Measurements from ENCODE around the gene UTP25.

UTP25 gene

DNA sequence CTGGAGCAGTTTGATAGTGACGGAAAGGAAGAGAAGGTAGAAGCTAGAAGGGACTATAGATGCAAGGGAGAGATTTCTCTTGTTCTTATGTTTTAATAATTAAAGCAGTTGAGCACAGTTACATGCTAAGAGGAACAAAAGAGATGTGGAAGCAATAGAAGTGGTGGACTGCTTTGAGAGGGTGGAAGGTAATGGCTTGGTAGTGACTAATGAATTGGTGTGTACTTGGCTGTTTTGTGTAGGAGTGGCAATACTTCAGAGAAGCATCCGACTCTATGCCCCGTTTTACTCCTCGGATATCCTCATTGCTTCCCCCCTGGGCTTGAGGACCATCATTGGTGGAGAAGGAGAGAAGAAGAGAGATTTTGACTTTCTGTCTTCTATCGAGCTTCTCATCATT, 12.8 kb downstream of the UTP25 start:
- DNase-seq (ENCODE audit: low read depth, low spot score) = no peak
- ChIA-PET CTCF (interaction anchor here (0.8 to 9.6 kb wide), 8 partner anchors 9 to 271 kb away, joined by 3 to 109 read pairs (median 10); partner anchors contain the start of gene UTP25), POLR2A (interaction anchor here (0.9 to 1.2 kb wide), 3 partner anchors 9 to 533 kb away, joined by 3 to 8 read pairs (median 4); no protein-coding TSS in a partner anchor)
- TF ChIP-seq, protein P1, sequence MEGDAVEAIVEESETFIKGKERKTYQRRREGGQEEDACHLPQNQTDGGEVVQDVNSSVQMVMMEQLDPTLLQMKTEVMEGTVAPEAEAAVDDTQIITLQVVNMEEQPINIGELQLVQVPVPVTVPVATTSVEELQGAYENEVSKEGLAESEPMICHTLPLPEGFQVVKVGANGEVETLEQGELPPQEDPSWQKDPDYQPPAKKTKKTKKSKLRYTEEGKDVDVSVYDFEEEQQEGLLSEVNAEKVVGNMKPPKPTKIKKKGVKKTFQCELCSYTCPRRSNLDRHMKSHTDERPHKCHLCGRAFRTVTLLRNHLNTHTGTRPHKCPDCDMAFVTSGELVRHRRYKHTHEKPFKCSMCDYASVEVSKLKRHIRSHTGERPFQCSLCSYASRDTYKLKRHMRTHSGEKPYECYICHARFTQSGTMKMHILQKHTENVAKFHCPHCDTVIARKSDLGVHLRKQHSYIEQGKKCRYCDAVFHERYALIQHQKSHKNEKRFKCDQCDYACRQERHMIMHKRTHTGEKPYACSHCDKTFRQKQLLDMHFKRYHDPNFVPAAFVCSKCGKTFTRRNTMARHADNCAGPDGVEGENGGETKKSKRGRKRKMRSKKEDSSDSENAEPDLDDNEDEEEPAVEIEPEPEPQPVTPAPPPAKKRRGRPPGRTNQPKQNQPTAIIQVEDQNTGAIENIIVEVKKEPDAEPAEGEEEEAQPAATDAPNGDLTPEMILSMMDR (IDR thresholded peaks at IDR 0.05; ENCODE audit: insufficient read depth, low read length, missing control alignments) = no peak
- H3K4me3 ChIP-seq (ENCODE audit: low read depth, low read length) = no peak overlapping the region

DNA sequence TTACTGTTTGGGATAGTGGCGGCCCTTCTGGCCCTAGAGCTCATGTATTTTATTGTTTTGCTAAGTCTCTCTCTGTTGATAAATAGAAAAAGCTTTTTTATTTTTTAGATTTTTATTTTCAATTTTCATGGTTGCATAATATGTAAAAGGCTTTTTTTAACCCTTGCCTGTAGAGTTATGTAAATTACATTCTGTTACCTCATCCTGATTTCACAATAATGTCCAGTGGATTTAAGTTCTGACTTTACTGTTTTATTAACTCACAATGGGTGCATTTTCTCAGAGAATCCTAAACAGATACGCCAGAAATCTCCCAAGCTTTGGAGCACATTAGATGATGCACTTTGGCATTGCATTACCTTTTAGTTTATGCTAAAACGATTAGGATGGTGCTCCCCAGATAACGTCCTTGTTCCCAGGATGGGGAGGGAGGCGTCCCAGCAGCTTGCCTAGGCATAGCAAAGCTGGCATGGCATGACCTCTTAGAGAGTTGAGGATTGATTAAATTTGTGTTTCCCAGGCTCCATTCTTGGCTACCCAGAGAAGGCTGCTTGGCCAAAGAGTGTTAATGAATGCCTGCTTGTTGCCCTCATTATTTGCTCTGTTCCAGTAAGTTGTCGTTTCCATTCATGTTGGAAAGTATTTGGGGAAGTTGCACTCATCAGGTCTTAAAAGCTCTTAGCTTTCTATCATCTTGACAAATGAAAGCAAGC, 17.1 kb downstream of the UTP25 start:
- POLR2A ChIA-PET = interaction anchor here (0.9 kb wide), 1 partner anchor 9 kb away, joined by 4 read pairs; no protein-coding TSS in a partner anchor
- TF ChIP-seq, protein P1 (IDR thresholded peaks at IDR 0.05; ENCODE audit: insufficient read depth, low read length, missing control alignments) = no peak
- H3K4me3 ChIP-seq (ENCODE audit: low read depth, low read length) = no peak overlapping the region
- CTCF ChIA-PET = interaction anchor here (0.6 to 8.4 kb wide), 6 partner anchors 12 to 145 kb away, joined by 3 to 133 read pairs (median 9); partner anchors contain the start of gene UTP25
- no peak for DNase-seq (ENCODE audit: low read depth, low spot score)

DNA sequence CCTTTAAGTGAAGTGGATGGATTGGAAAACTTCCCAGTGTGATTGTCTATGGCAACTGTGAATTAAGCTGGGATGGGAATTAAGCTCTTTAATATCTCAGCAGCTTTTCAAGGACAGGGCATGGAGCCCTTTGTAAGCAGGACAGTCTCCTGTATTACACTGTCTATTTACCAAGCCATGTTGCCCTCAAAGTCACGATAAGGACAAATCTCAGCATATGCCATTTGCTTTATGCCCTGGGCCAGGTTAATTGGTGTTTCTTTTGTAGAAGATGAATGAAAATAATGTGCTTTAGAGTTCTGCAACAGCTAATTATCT, 17.6 kb downstream of the UTP25 start:
- ChIA-PET CTCF (interaction anchor here (1.2 to 8.4 kb wide), 5 partner anchors 13 to 144 kb away, joined by 3 to 133 read pairs (median 10); partner anchors contain the start of gene UTP25), POLR2A (interaction anchor here (0.9 kb wide), 1 partner anchor 9 kb away, joined by 4 read pairs; no protein-coding TSS in a partner anchor)
- DNase-seq (ENCODE audit: low read depth, low spot score) = no peak
- H3K4me3 ChIP-seq (ENCODE audit: low read depth, low read length) = no peak overlapping the region
- TF ChIP-seq, protein P1 (IDR thresholded peaks at IDR 0.05; ENCODE audit: insufficient read depth, low read length, missing control alignments) = no peak

DNA sequence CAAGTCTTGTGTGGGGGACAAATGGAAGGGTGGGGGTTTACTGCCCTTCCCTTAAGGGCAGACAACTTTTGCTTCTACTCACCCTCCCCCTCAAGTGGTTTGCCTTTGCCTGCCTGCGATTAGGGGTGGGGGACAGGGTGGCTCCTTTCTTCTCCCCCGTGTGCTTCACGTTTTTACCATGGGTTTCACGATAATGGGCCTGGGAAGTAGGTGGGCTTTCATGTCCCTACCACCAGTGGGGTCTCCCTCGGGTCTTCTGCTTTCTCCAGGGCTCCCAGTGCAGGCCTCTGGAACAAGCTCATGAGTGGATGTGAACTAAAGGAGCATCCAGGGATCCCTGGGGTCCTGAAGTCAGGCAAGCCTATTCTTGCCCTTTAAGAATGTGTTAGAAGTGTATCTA, 21.6 kb downstream of the UTP25 start:
- H3K4me3 ChIP-seq (ENCODE audit: low read depth, low read length) = no peak overlapping the region
- no peak for DNase-seq (ENCODE audit: low read depth, low spot score)
- ChIA-PET CTCF (interaction anchor here (0.9 to 8.4 kb wide), 17 partner anchors 10 to 233 kb away, joined by 3 to 133 read pairs (median 8); partner anchors contain the start of gene UTP25), POLR2A (no interaction called here)
- TF ChIP-seq, protein P1 (IDR thresholded peaks at IDR 0.05; ENCODE audit: insufficient read depth, low read length, missing control alignments) = no peak

DNA sequence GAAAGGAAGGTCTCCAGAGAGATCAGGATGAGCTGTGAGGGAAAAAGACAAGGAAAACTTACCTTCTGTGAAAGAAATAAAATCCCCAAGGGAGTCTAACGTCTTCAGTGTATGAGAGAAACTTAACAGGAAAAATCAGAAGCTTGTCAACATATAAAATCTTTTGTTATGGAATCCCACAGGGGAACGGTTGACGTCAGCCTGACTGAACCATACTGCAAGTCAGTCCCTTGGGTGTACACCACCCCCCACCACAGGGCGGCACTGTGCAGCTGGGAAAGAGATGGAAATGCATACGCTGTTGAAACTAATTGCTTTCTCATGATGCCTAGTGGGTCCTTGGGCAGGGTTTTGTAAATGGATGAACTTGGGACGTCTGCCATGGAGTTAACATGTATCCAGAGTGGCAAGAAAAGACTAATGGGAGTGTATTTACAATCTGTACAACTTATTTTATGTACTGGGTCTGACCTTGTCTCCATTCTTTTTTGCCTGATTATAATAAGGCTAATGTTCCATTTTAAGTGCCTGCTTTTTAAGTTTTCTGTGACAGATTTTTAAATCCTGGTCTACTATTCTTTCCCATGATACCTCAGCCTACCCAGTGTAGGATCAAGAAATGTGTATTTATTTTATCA, 22.7 kb downstream of the UTP25 start:
- DNase-seq (ENCODE audit: low read depth, low spot score) = peak; percentile 77
- CTCF ChIA-PET = interaction anchor here (0.6 to 8.4 kb wide), 25 partner anchors 9 to 274 kb away, joined by 3 to 133 read pairs (median 5); partner anchors contain the start of gene UTP25
- H3K4me3 ChIP-seq (ENCODE audit: low read depth, low read length) = no peak overlapping the region
- POLR2A ChIA-PET = no interaction called here
- TF ChIP-seq, protein P1 (IDR thresholded peaks at IDR 0.05; ENCODE audit: insufficient read depth, low read length, missing control alignments) = peak; percentile 86

DNA sequence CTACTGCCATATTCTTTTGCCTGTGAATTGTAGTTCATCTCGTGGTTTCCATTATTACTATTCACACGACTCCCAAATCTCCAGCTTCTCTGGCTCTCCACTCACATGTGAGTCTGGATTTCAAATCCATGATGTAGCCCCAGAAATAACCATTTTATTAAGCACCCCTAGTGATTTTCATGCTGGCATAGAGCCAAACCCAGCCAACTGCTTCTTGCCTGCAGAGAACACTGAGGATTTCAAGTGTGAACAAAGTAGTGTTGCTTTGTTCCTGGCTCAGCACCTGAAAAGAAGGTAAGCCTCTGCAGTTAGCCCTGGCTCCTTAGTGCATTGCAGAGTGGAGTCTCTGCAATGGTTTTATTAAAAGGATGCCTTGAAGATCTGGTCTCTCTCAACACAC, 25.9 kb downstream of the UTP25 start:
- POLR2A ChIA-PET = no interaction called here
- DNase-seq (ENCODE audit: low read depth, low spot score) = no peak
- CTCF ChIA-PET = interaction anchor here (1.0 to 12.1 kb wide), 5 partner anchors 14 to 134 kb away, joined by 3 to 522 read pairs (median 8); partner anchors contain the start of gene UTP25
- TF ChIP-seq, protein P1 (IDR thresholded peaks at IDR 0.05; ENCODE audit: insufficient read depth, low read length, missing control alignments) = no peak
- no peak overlapping the region for H3K4me3 ChIP-seq (ENCODE audit: low read depth, low read length)

All from AG04449 (cell line).